Activated T-helper 1 cell treated with Interleukin-2 at 50 U/mL for 16 hours (primary cell): Measurements from ENCODE around the gene DNAJB8.

Experiments
- DNase-seq: peaks from one replicate; pipeline ENCODE4 v3.0.0-alpha.2; 2020; ENCODE audit warnings: low read depth

DNAJB8 gene

DNA sequence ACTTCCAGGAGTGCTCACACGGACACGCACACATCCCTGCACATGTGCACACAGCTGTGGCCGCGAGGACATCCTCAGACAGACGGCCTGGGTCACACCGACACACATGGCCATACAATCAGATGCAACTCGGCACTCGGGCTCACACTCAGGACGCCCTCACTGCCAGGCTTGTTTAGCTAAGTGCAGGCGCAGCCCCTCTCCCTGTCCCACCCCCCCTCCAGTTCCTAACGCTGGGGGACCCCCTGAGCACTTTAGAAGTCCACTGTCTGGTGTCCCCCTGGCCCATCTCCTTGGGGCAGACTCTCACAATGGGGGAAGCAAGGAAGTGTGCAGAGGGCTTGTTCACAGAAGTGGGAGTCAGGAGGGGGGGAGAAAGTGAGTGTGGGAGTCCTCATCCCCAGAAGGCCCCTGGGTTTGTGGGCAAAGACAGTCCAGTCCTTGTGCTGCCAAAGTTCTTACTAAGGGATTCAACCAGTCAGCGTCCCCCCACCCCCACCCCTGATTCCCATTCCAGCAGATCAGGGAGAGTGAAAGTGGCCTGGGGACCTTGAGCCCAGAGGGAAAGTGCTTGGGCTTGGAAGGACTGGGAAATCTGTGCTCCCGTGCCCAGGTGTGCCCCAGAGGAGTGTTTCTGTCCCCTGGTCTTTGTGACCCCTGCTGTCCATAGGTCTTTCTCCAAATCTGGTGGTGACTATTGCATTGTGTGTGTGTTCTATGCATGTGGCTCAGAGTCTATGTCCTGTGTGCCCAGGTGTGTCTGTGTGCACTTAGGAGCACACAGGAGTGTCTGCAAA, 27.1 kb upstream of the DNAJB8 start:
- no peak for DNase-seq

DNA sequence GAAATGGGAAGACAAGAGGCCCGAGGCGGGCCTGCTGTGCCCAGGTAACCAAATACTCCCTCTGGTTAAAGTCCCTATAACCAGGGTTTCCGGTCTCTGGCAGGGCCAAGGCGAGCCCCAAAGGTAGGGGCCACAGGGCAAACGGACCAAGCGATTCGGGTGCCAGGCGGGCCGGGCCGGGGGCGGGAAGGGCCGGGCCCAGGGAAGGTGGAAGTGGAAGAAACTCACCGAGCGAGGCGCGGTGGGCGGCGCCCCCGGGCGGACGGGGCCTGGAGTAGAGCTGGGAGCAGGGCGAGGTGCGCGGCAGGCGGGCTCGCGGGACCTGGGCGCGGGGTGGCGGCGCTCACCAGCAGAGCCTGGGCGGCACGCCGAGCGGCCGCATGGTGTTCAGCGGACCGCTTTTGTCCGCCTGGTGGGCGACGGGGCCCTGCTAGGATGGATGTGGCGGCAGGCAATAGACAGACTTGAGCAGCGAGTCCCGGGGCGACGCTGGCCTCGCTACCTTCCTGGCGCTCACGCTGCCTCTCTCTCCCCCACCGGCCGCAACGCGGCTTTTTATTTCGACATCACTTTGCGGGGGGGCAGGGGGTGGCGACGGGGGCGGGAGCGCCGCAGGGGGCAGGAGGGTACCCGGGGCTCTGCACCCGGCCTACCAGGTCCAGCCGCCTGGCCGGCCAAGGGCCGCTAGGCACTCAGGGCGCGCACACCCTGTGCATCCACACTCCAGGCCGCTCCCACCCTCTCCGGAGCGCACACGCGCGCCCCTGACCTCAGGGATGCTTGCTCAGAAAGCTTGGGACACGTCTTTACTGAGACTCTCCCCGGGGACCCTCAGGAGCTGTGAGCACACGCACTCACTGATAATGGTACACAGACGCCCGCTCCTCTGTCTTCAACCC, 26.2 kb upstream of the DNAJB8 start, which contains the start of gene GATA2:
Gene GATA2 (minus strand): TSS at position 531 of the 899 bp plus-strand sequence. CDS start 6,170 bp downstream, outside the sequence.
- no peak for DNase-seq

DNA sequence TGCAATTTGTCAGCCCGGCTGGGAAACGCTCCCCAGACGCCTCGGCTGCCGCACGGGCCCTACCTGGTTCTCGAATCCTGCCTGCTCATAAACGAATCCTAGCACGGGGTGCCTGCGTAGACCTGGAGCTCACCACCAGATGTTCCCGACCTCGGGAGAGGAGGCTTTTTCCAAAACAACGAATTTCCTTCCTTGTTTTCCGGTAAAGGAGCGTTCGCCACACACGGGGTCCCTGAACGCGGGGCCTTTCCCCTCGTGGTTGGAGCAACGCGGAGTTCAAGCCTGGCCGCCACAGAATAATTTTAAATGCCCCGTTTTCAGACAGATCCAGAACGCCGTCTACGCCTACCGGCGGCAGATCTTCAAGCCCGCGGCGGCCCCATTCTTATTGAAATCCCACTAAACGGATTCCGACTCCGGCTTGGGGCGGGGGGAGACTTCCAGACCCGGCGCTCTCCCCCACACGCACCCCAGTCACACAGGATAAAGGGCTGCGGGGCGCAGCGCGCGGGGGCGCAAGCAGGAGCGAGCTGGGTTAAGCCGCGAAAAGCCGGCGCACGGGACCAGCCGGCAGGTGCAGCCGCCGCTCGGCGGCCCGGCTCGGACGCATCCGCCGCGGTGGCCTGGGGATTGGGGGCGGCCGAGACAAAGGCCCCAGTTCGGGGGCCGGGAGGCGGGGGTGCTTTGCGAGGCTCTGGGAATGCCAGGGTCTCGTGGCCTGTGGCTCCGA, 25.4 kb upstream of the DNAJB8 start:
- DNase-seq, result no peak

DNA sequence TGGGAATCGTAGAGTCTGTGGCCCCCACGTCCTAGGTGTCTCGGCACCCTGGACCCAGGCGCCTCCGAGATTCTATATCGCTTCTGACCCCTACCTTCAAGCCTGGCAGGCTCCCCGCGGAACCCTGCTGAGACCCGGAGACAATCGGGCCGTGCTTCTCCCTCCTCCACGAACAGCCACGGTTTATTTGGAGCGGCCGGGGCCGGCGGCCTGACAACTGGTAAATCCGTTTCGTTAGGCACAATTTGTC, 24.9 kb upstream of the DNAJB8 start:
- no peak for DNase-seq

DNA sequence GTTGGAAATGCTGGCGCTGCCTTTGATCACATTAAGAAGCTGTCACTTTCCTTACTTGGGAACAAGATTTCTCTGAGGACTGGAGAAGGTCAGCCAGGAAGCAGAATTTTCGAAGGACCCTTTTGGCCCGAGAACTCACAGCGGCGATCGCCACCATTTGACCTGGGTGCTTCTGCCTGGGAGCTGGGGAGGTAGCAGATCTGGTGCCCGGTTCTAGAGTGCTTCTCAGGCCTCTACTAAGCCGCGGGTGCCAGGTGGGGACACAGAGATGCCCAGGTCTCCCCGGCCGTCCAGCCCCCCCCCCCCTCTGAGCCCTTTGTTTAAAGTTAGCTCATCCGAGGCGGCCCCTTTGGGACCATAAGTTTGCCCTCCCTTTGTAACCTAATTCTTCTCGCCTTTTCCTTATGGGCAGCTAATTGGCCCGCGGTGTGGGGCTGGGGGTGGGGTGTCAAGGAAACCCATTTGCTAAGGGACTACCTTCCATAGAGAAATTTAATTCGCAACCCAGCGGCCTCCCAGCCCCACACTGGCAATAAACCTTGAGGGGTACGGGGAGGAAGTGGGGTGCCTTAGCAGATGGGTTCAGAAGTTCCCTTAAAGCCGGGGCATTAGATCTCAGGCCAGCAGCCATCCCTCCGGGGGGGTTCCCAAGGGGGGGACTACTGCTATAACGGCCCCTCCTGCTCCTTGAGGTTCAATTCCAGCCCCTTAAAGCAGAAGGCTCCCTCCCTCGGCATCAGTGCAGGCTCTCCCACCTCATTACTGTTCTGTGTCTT, 24.4 kb upstream of the DNAJB8 start:
- no peak for DNase-seq

DNA sequence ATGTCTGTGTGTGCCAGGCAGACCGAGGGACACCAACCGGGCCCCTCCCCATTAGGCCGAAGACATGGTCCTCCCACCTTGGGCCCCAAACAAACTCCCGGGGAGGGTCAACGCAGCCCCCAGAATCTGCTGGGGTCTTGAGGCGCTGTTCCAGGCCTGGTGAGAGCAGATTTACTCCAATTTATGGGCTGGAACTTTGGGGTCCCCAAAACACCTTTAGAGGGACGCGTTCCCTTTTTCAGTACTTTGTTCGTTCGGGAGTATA, 23.9 kb upstream of the DNAJB8 start:
- DNase-seq, result no peak

DNA sequence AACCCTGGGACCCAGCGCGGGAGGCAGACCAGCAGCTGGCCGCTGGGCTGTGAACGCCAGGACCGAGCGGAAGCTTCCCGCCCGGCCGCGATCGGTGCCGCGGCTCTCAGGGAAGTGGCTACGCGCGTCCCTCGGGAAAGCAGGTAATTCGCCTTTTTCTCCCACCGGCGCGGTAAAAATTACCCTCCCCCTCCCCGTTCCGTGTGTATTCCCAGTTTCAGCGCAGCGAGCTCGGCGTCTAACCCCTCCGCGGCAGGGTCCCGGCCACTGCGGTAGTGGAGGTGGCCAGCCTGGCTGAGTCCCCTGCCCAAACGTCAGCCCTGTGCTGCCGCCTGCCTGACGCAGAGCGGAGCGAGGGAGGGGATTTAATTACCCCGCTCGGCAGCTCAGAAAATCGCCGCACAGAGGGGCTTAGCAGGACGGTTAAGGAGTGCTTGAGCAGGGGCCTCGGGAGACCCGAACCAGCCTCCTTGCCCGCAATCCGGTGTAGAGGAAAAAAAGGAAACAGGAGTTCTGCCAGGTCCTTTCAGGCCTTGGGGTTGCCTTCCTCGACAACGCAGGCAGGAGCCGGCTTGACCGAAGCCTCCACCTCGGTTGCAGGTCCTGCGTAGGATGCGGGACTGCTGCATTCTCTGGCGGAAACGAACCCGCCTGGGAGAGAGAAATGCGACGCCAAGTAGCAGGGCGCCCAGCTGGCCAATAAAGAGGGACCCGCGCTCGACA, 23.4 kb upstream of the DNAJB8 start:
- no peak for DNase-seq

DNA sequence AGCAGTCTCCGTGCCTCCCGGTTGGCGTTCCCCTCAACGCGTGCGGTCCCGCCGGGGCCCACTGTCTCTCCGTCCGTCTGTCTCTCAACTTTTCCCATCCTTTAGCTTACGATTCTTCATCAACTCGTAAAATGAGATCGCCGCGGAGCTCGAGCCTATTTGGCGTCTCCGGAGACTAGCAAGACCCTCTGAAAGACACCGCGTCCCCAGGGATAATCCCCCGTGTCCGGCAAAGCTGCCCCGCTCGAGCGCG, 22.9 kb upstream of the DNAJB8 start:
- DNase-seq, result no peak

DNA sequence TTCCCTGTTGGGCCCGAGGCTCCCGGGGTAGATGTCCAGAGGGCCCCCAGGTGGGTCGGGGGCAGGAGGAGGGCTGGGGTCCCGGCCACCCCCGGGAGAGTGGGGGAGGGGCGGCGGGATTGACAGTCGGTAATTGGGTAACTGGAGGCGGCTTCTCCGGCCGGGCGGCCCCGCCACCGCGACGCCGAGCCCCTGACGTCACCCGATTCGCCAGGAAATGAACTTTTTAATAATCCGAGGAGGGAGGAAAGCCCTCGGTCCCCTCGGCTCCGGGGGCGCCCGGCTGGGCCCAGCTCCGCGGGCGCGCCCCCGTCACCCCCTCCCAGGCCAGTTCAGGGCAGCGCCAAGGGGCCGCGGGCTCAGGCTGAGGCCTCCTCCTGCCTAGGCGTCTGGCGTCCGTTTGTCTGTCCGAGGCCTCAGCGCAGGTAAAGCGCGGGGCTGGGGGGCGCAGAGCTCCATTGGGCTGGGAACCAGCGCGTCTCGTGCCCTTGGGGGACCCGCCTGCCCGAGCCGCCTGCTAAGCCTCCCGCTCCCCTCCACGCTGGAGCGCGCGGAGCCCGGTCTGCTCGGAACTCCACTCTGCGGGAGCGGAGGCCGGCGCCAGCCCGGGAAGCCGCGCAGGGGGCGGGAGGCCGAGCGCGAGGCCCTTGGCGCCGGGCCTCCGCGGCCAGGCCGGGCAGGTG, 22.4 kb upstream of the DNAJB8 start:
- DNase-seq, result no peak

DNA sequence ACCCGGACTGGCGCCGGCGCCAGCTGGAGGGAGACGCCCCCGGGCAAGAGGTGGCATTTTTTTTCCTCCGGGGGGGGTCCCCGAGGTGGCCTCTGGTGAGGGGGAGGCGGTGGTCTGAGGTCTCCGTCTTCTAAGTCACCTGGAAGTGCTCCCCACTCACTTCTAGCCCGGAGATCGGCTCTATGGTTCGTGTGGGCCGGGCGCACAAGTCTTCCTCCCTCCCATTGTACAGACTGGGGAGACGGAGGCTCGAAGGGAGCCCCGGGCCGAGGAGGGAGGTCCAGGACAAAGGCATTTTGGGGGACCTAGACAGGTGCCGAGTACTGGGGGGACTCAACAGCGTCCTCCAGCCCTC, 21.9 kb upstream of the DNAJB8 start:
- no peak for DNase-seq

DNA sequence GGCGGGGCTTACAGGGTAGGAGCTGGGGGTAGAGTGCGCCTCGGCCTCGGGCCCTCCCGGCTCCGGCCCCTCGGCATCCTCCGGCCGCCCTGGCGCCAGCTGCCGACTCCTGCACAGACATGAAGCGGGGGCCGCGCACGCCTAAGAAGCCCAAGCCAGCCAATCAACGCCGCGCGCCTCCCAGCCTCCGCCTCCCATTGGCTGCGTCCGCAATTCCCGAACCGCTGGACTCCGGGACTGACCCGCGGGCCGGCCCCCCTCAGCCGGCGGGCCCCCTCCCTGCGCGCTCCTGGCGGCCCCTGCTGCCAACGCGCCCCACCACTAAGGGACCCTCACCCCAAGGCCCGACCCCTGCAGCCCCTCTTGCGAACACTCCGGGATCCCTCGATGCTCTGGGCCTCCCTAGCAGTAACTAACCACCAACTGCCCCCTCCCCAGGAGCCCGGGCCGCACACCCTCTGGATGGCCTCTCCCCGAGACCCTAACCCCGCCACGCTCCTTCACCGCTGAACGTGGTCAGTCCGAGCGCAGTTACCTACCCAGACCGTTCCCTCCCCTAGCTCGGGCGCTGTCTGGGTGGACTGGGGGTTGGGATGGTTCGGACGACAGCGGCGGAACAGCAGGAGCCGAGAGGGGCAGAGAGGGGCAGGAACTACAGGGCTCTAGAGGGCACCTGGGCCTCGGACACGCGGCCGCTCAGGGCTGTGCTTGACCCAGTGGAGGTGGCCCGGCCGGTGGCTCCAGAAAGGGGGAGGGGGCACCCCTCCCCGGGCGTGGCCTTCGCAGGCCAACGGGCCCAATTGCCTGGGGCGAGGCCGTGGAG, 21.3 kb upstream of the DNAJB8 start:
- no peak for DNase-seq

DNA sequence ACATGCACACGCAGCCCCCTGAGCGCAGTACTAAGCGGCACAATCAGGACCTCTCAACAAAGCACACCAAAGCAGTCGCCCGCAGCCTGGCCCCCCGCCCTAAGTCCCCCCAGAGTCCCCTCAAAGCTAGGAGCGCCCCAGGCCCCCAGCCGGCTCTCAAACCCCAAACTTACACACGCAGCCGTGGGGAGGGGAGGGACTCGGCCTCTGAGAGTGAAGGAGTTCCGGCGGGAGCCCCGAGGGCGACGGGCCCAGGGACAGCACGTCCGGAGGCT, 20.8 kb upstream of the DNAJB8 start:
- no peak for DNase-seq

DNA sequence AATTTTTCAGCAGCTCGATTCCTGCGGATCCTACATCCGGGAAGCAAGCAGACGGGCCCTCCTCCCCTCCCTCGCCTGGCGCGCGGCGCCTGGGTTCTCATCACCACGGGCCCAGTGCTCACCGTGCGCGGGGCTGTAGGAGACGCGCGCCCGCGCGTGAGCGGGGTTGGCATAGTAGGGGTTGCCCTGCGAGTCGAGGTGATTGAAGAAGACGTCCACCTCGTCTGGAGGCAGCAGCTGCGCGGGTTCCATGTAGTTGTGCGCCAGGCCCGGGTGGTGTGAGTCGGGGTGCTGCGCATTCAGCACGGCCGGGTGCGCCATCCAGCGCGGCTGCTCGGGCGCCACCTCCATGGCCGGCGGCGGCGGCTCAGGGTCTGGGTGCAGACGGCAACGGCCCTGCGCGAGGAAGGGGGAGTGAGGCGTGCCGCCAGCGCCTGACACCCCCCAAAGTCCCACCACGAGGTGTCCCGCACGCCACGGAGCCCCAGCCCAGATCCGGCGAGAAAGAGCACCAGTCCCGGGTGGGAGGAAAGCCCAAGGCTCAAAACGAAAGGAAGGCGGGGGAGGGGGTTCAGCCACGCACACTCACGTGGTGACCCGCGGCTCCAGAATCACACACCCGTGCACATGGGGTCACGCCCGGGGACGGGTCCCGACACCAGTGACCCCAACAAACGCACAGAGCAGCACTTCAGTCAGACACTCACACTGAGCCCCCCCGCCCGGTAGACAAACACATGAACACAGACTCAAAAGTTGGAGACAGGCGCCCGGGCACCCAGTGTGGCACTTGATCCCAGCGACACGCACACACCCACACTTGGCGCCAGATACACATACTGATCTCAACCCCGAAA, 20.2 kb upstream of the DNAJB8 start:
- DNase-seq, result no peak

DNA sequence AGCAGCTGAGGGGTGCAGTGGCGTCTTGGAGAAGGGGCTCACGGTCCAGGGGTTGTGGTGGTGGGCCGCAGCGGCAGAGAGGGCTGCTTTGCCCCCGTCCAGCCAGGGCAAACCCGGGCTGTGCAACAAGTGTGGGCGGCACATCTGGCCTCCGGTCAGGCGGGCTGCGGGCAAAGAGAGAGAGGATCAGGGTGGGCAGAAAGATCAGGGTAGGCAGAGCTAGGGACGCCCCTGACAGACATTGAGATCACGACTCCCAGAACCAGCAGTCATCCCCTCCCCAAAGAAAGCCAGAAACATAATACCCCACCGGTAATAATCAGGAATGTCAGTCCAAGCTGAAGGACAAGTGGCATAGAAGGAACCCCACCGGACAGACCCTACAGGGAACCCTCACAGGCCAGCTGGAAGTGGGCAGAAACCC, 19.5 kb upstream of the DNAJB8 start:
- no peak for DNase-seq

DNA sequence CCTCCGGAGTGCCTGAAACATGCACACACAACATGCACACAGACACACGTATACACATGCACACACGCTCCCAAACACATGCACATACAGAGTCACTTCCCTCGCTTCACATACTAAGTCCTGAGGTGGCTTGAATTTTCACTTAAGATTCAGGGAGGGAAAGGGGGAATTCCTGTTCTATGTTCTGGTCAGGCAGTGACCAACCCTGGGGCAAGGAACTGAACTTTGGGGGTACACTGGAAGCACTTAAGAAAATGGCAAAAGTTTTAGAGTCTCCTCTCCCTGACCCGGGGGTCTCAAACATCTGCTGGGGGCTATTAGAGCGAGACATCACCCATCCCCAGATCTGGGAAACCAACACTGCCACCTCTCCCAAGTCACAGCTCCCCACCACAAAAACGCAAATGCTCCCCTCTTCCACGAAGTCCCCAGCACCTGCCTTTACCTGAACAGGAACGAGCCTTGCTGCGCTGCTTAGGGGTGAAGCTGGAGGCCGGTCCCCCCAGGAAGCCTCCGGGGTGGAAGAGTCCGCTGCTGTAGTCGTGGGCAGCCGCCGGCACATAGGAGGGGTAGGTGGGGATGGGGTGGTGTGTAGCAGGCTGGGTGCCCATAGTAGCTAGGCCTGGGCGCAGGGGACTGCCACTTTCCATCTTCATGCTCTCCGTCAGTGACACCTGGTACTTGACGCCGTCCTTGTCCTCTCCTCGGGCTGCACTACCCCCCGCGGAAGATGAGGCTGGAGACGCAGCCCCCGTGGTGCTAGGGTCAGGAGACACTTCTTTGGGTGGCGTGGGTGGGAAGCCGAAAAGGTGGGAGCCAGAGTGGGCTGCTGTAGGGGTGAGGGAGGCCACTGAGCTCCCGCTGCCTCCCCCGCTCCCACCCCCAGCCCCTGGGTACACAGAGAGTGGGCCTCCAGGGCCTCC, 18.9 kb upstream of the DNAJB8 start:
- no peak for DNase-seq

DNA sequence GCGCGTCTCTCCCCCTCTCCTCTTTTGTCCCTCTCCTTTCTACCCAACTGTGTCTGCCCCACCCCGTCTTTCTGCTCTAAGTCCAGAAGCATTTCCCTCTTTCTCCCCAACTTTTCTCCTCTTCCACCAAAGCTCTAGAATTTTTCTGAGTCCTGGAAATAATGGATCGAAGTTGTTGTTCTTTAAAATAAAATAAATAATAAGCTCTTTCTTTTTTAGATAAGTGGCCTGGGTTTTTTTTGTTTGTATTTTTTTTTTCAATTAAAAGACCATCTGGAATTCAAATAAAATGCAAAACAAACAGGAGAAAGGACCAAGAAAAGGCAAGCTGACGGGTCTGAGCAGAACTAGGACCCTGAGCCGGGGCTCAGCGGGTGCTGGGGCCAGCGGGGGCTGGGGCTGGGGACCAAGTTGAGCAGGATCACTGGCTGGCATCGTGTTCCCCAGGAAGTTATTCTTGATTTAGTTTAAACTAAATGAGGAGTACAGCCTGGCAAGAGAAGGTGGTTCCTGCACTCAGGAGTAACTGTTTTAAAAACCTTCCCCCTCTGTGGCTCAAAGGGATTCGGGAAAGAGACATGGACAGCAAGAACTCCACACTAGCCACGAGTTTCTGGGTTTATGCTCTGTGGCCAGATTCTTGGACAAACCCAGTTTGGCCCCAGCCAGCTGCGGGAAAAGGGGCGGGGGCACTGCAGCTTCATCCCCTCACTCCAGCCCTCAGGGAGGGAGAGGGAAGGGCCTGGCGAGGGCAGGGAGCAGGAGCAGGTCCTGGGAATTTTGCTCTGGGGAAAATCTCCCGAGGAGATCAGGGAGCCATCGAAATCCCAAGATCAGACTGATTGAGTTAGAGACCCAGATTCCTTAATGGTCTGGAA, 18.0 kb upstream of the DNAJB8 start:
- no peak for DNase-seq

DNA sequence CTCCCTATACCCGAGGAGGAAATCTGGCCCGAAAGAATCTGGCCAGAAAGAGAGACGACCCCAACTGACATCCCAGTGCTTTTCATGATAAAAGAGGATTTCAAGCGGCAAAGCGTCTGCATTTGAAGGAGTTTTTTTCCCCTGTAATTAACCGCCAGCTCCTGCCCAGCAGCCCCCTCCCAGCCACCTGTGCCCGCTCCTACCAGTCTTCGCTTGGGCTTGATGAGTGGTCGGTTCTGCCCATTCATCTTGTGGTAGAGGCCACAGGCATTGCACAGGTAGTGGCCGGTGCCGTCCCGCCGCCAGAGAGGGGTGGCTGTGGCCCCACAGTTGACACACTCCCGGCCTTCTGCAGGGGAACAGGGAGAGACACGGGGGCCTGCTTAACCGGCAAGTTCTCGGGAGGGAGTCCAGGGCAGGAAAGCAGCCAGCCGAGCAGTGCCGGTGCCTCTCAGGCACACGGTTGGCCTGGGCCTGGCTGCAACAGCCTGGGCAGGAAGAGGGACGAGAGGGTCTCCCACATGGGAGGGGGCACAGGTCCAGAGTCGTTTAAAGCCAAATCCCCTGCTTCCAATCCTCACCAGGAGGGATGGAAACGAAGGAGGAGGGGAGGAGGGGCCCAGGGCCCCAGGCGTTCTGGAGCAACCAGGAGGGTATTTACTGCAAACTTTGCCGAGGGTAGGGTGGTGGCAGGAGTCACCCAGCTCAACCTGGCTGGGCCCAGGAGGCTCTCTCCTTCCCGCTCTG, 17.1 kb upstream of the DNAJB8 start:
- no peak for DNase-seq
